DMS153 (cell line): ENCODE data around the gene SYS1.

Experiments used
- DNase-seq: peaks from one replicate; lab custom pipeline; 2025; lab: John Stamatoyannopoulos, UW

The SYS1 gene

GRCh38 chr20:45415822-45416637 lies 53.1 kb downstream of the SYS1 start, which contains the start of gene PIGT:
TSS of gene PIGT (plus strand) at chr20:45416141. CDS start at chr20:45416157, 16 bp downstream.
- DNase-seq, result peak; percentile 84

- no peak for DNase-seq
Observed at GRCh38 chr20:45416917-45417316, 54.0 kb downstream of the SYS1 start.
